H9 (cell line): ENCODE results near the gene PPP1CA. TPM values are rescaled to one million over a fixed set of nuclear protein-coding genes. Genes with fewer than 3 reads are reported as not detected.

Experiments
- DNase-seq: peaks from one replicate; pipeline ENCODE4 v3.0.0-alpha.2; 2017
- H2AFZ ChIP-seq: one replicate; pipeline ENCODE4 v1.6.1; 2013; ENCODE audit warnings: mild to moderate bottlenecking, low read length, control low read depth, moderate library complexity
- H2AK5ac ChIP-seq: 2 replicates; pipeline ENCODE4 v1.6.1; 2013; ENCODE audit warnings: low read length, control low read depth, mixed read lengths; ENCODE audit not compliant: insufficient read length
- H2BK120ac ChIP-seq: one replicate; pipeline ENCODE4 v1.6.1; 2013; ENCODE audit warnings: low read depth, mild to moderate bottlenecking, low read length, control low read depth, inconsistent platforms; ENCODE audit not compliant: poor library complexity, severe bottlenecking
- H2BK12ac ChIP-seq: 2 replicates; pipeline ENCODE4 v1.6.1; 2013; ENCODE audit warnings: low read length, control low read depth, mixed read lengths, low read depth; ENCODE audit not compliant: insufficient read length
- H2BK15ac ChIP-seq: 2 replicates; pipeline ENCODE4 v1.6.1; 2013; ENCODE audit warnings: low read depth, low read length, control low read depth
- H2BK20ac ChIP-seq: one replicate; pipeline ENCODE4 v1.6.1; 2013; ENCODE audit warnings: low read depth, mild to moderate bottlenecking, low read length, control low read depth, inconsistent platforms; ENCODE audit not compliant: poor library complexity, severe bottlenecking
- H2BK5ac ChIP-seq: 2 replicates; pipeline ENCODE4 v1.6.1; 2013; ENCODE audit warnings: low read length, control low read depth, mixed read lengths; ENCODE audit not compliant: insufficient read length
- H3K14ac ChIP-seq: 2 replicates; pipeline ENCODE4 v1.6.1; 2013; ENCODE audit warnings: low read length, control low read depth; ENCODE audit not compliant: insufficient read depth
- H3K18ac ChIP-seq: 2 replicates; pipeline ENCODE4 v1.6.1; 2013; ENCODE audit warnings: low read depth, mild to moderate bottlenecking, mixed read lengths, low read length, control low read depth; ENCODE audit not compliant: insufficient read length
- H3K23ac ChIP-seq: 2 replicates; pipeline ENCODE4 v1.6.1; 2013; ENCODE audit warnings: low read length, control low read depth, mixed read lengths, low read depth; ENCODE audit not compliant: insufficient read length
- H3K23me2 ChIP-seq: 2 replicates; pipeline ENCODE4 v1.6.1; 2013; ENCODE audit warnings: low read depth, mild to moderate bottlenecking, mixed read lengths, low read length, control low read depth; ENCODE audit not compliant: insufficient read length, poor library complexity, severe bottlenecking
- H3K27ac ChIP-seq: 2 replicates; pipeline ENCODE4 v1.5.1; 2013; ENCODE audit warnings: low read length, control low read depth, mixed read lengths, low read depth; ENCODE audit not compliant: insufficient read length
- H3K27me3 ChIP-seq: 2 replicates; pipeline ENCODE4 v1.6.1; 2013; ENCODE audit warnings: low read length, control low read depth, inconsistent platforms; ENCODE audit not compliant: insufficient read depth
- H3K4ac ChIP-seq: 2 replicates; pipeline ENCODE4 v1.6.1; 2013; ENCODE audit warnings: low read depth, mild to moderate bottlenecking, control low read depth, inconsistent platforms, low read length, moderate library complexity
- H3K4me1 ChIP-seq: 2 replicates; pipeline ENCODE4 v1.6.1; 2013; ENCODE audit warnings: low read length, control low read depth, inconsistent platforms; ENCODE audit not compliant: insufficient read depth
- H3K4me2 ChIP-seq: 2 replicates; pipeline ENCODE4 v1.6.1; 2013; ENCODE audit warnings: low read length, control low read depth, mixed read lengths; ENCODE audit not compliant: insufficient read length, insufficient read depth
- H3K56ac ChIP-seq: 2 replicates; pipeline ENCODE4 v1.6.1; 2013; ENCODE audit warnings: low read depth, mild to moderate bottlenecking, mixed read lengths, low read length, control low read depth; ENCODE audit not compliant: insufficient read length
- H3K79me1 ChIP-seq: 2 replicates; pipeline ENCODE4 v1.6.1; 2013; ENCODE audit warnings: low read depth, mild to moderate bottlenecking, moderate library complexity, low read length, control low read depth, inconsistent platforms; ENCODE audit not compliant: insufficient read depth, poor library complexity, severe bottlenecking
- H3K79me2 ChIP-seq: 2 replicates; pipeline ENCODE4 v1.6.1; 2013; ENCODE audit warnings: low read length, control low read depth, inconsistent platforms; ENCODE audit not compliant: insufficient read depth
- H3K9ac ChIP-seq: 2 replicates; pipeline ENCODE4 v1.6.1; 2013; ENCODE audit warnings: low read length, control low read depth, mixed read lengths; ENCODE audit not compliant: insufficient read length; ENCODE audit errors: extremely low read depth
- H3K9me3 ChIP-seq: one replicate; pipeline ENCODE4 v1.6.1; 2013; ENCODE audit warnings: low read depth, low read length, inconsistent platforms; ENCODE audit not compliant: control insufficient read depth
- H3T11ph ChIP-seq: one replicate; pipeline ENCODE4 v1.6.1; 2013; ENCODE audit warnings: mild to moderate bottlenecking, low read length, control low read depth, inconsistent platforms
- H4K20me1 ChIP-seq: one replicate; pipeline ENCODE4 v1.6.1; 2013; ENCODE audit not compliant: control insufficient read depth, insufficient read length, insufficient read depth
- H4K5ac ChIP-seq: 2 replicates; pipeline ENCODE4 v1.6.1; 2013; ENCODE audit warnings: low read depth, mild to moderate bottlenecking, mixed read lengths, low read length, control low read depth; ENCODE audit not compliant: insufficient read length
- H4K8ac ChIP-seq: replicated peaks from 2 replicates; pipeline ENCODE4 v1.6.1; 2013; ENCODE audit warnings: low read length, control low read depth, mixed read lengths, low read depth; ENCODE audit not compliant: insufficient read length
- H4K91ac ChIP-seq: 2 replicates; pipeline ENCODE4 v1.6.1; 2013; ENCODE audit warnings: low read depth, mild to moderate bottlenecking, moderate library complexity, mixed read lengths, low read length, control low read depth; ENCODE audit not compliant: insufficient read length
- H3K27ac Mint-ChIP-seq, 3 experiments: 2 replicates in 2 of 3; 3 replicates in 1 of 3; pipeline ENCODE4 v1.8.0; 2020 to 2021; ENCODE audit warnings: mixed read lengths in 3 of 3, mild to moderate bottlenecking in 1 of 3, moderate library complexity in 1 of 3
- H3K27me3 Mint-ChIP-seq: 2 replicates; pipeline ENCODE4 v1.8.0; 2021; ENCODE audit warnings: low read depth, mild to moderate bottlenecking, moderate library complexity, mixed read lengths
- H3K36me3 Mint-ChIP-seq, 3 experiments: 2 replicates in 2 of 3; 3 replicates in 1 of 3; pipeline ENCODE4 v1.8.0; 2020 to 2021; ENCODE audit warnings: low read depth in 3 of 3, mixed read lengths in 3 of 3; ENCODE audit not compliant: insufficient read depth in 1 of 3
- H3K4me1 Mint-ChIP-seq, 2 experiments: 2 replicates each; pipeline ENCODE4 v1.8.0; 2020; ENCODE audit warnings: mixed read lengths in 2 of 2
- H3K4me3 Mint-ChIP-seq, 2 experiments: 2 replicates in 1 of 2; 3 replicates in 1 of 2; pipeline ENCODE4 v1.8.0; 2020 to 2021; ENCODE audit warnings: mild to moderate bottlenecking in 2 of 2, mixed read lengths in 2 of 2, moderate library complexity in 1 of 2
- H3K9me3 Mint-ChIP-seq, 2 experiments: 2 replicates in 1 of 2; 3 replicates in 1 of 2; pipeline ENCODE4 v1.8.0; 2020; ENCODE audit warnings: mild to moderate bottlenecking in 2 of 2, mixed read lengths in 2 of 2, moderate library complexity in 1 of 2
- CTCF ChIP-seq: fragments of 200-600 bp; sonication (generic); conservative IDR thresholded peaks from 3 replicates; pipeline ENCODE4 v1.8.0; 2021; ENCODE audit warnings: antibody characterized with exemption, mild to moderate bottlenecking
- WGBS: extraction: QIAGEN DNeasy Blood & Tissue Kit; methylation state at CpG from one replicate; pipeline ENCODE4 v1.1.7; 2013; ENCODE audit warnings: missing lambda C conversion rate, low lambda C conversion rate, mixed read lengths; ENCODE audit not compliant: insufficient read length; ENCODE audit errors: extremely low coverage; 5-methylcytosine and 5-hydroxymethylcytosine counted together
- total RNA-seq: library from RNA; stranded (reverse); gene quantifications from 2 replicates; pipeline ENCODE4 v1.2.1, GENCODE V29; 2021

The PPP1CA gene
- total RNA-seq, 1 experiment from 2014 or later = 205 TPM

GRCh38 chr11:67450796-67451657 lies 49.4 kb upstream of the PPP1CA start:
- WGBS = no CpG with 5 or more reads among the region's 25 CpGs

More at GRCh38 chr11:67450796-67451657, 49.4 kb upstream of the PPP1CA start:
- peak overlapping the region in 1 of 2 experiments; percentile 45; a peak in 1 of 5 replicates for H3K4me3 Mint-ChIP-seq
- no peaks in the 10 kb centered on the region for H3K79me2 ChIP-seq
- no peak overlapping the region for H2AFZ ChIP-seq
- H3T11ph ChIP-seq = no peak overlapping the region
- no peak for TF ChIP-seq CTCF
- no peak overlapping the region for H3K4ac ChIP-seq
- no peak overlapping the region for H4K8ac ChIP-seq
- H2BK120ac ChIP-seq = no peak overlapping the region
- peak overlapping the region; percentile 63 for H4K91ac ChIP-seq
- H3K4me1 ChIP-seq = no peaks in the 10 kb centered on the region
- no peak overlapping the region for H2BK20ac ChIP-seq
- H2BK5ac ChIP-seq = no peak overlapping the region
- no peak overlapping the region for H2BK12ac ChIP-seq
- no peak overlapping the region for H3K23ac ChIP-seq
- H2AK5ac ChIP-seq = no peak overlapping the region
- H4K20me1 ChIP-seq = no peaks in the 10 kb centered on the region
- no peak for DNase-seq
- H3K9me3 Mint-ChIP-seq = no peaks in the 10 kb centered on the region; a peak in 1 of 5 replicates
- H3K27ac Mint-ChIP-seq = peak overlapping the region in 1 of 3 experiments; percentile 68; a peak in 2 of 7 replicates
- H4K5ac ChIP-seq = no peak overlapping the region
- H2BK15ac ChIP-seq = no peak overlapping the region; the same call in 1 of the 2 replicates
- H3K27ac ChIP-seq = no peak overlapping the region
- no peak overlapping the region; the same call in 1 of the 2 replicates for H3K14ac ChIP-seq
- 0 out of 4 replicates have a peak, but pooled peaks cover 2 to 4% of the 10 kb centered on the region in 2 experiments for H3K4me1 Mint-ChIP-seq
- H3K4me2 ChIP-seq = no peak overlapping the region
- no peaks in the 10 kb centered on the region for H3K9me3 ChIP-seq
- H3K23me2 ChIP-seq = peaks cover 3% of the 10 kb centered on the region
- no peaks in the 10 kb centered on the region for H3K27me3 ChIP-seq
- no peak overlapping the region for H3K56ac ChIP-seq
- H3K9ac ChIP-seq = no peak overlapping the region
- H3K36me3 Mint-ChIP-seq = no peaks in the 10 kb centered on the region; a peak in 1 of 7 replicates
- peaks cover 13% of the 10 kb centered on the region for H3K27me3 Mint-ChIP-seq
- H3K18ac ChIP-seq = no peak overlapping the region
- H3K79me1 ChIP-seq = no peaks in the 10 kb centered on the region
